Pancreas (tissue), 10 donors: ENCODE results near the gene PAXX. TPM values are rescaled to one million over a fixed set of nuclear protein-coding genes. Genes with fewer than 3 reads are reported as not detected.

Source experiments
- ATAC-seq, 4 donors: fragments of 200-7000 bp; cut with Tn5 transposase; one replicate each; pipeline versions ENCODE4 v1.8.0 to v1.9.1; 2020; ENCODE audit warnings: mild to moderate bottlenecking in 4 of 4, moderate library complexity in 4 of 4
- DNase-seq, 6 donors: peaks; one replicate each; pipeline ENCODE4 v3.0.0-alpha.2; 2020
- FAIRE-seq: peaks from 2 replicates; lab custom pipeline; 2012; peaks lifted over from hg19 to GRCh38; lab: Jason Lieb, UNC
- H3K27ac ChIP-seq, 4 donors: fragments of 200-600 bp; sonication (generic); 1 replicate in 3 of 4; 2 replicates in 1 of 4; pipeline versions ENCODE4 v1.5.0 to v1.8.0; 2020
- H3K27me3 ChIP-seq, 4 donors: fragments of 200-600 bp; one replicate each; pipeline ENCODE4 v1.8.0; 2021
- H3K36me3 ChIP-seq, 3 donors: fragments of 200-600 bp; sonication (generic) in 1 of 3; one replicate each; pipeline versions ENCODE4 v1.5.0 to v1.8.0; 2020 to 2021
- H3K4me1 ChIP-seq, 3 donors: fragments of 200-600 bp; one replicate each; pipeline ENCODE4 v1.8.0; 2021
- H3K4me3 ChIP-seq, 4 donors: fragments of 200-600 bp; sonication (generic) in 2 of 4; one replicate each; pipeline versions ENCODE4 v1.5.0 to v1.8.0; 2020 to 2021
- H3K9me3 ChIP-seq, 4 donors: fragments of 200-600 bp; one replicate each; pipeline ENCODE4 v1.8.0; 2021
- WGBS, 2 donors: extraction: QIAGEN DNeasy Blood & Tissue Kit; methylation state at CpG; one replicate each; pipeline ENCODE4 v1.1.7; 2013; 5-methylcytosine and 5-hydroxymethylcytosine counted together
- intact Hi-C, 3 donors: fragments of 100-400 bp; cut with DNase I; formaldehyde crosslinking; loops; one replicate each; pipeline versions ENCODE4 v1.11.1 to v1.14.2; 2022
- polyA plus RNA-seq, 2 donors: library from polyadenylated mRNA; stranded (reverse); fragments of 200-250 nt; gene quantifications; one replicate each; pipeline ENCODE4 v1.2.3, GENCODE V29; 2013
- total RNA-seq, 6 donors: library from RNA; stranded (reverse); fragmentation: NEBNext Ultra II Directional in 4 of 6; extraction: Animal tissue kit (Norgen Biotek cat#: 25700) in 4 of 6; gene quantifications; one replicate each; pipeline versions ENCODE4 v1.2.1 to v1.2.4, GENCODE V29; 2021 to 2023
- TF ChIP-seq, protein P1 (sequence below), 4 donors: fragments of 200-600 bp; sonication (generic) in 3 of 4; IDR thresholded peaks; one replicate each; pipeline versions ENCODE4 v1.5.0 to v1.8.0; 2021; ENCODE audit warnings: antibody characterized with exemption in 4 of 4
- donor health status: healthy with polysubstance abuse.
- donor health status: DM: no; HTN: no; CAD: no; lungs with moderate emphysema.
- donor health status: DM: no; HTN: no; CAD: no.
- donor health status: control.
- donor health status: control.
- donor health status: Bipolar disorder and iron deficiency.
- donor health status: DM: yes; HTN: yes; CAD: no.
- donor health status: DM: no; HTN: no; CAD: no.
- donor health status: DM: no; HTN: no; CAD: no.
- donor health status: DM: yes; HTN: yes; CAD: no.

The PAXX gene
- total and polyA plus RNA-seq, 8 donors: 16.0 to 222 (median 21.0) TPM

DNA sequence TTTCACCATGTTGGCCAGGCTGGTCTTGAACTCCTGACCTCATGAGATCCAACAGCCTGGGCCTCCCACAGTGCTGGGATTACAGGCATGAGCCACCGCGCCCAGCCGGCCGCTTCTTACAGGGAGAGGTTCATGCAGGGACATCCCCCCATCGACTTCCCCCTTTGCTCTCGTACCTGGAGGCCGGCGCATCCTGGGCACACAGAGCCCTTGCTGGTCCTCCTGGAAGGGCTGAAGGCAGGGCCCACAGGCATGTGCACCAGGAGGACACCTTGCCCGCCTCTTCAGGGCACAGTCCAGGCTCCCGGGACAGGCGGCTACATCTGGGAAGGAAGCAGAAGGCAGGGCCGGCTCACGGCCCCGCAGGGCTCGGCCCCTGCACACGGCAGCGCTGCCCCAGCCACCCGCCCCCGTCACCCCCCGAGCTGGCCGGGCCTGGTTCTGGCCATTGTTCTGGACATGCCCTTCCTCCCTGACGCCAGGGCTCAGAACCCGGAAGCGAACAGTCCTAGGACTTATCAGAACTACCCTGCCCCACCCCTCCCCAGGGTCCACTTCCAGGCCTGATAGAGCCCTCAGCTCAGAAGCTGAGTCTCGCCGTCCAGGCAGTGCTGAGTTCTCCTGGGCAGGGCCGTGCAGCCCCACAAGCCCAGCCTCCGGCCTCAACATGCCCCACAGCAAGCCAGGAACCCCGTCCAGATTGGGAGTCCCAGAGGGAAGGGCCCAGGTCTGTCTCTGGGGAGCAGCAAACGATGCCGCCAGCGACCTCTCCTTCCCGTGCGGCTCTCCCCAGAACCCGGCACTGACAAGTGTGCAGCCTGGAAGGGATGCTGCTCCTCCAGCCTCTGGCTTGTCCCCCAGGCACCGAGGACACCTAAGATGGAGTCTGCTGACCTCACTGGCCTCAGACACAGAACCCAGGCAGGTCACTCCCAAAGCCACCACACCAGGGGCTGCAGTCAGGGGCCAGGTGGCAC, 50.8 kb downstream of the PAXX start:
- intact Hi-C loops: no loop called here
- no peaks in the 10 kb centered on the region for H3K27me3 ChIP-seq
- no peaks in the 10 kb centered on the region for H3K9me3 ChIP-seq
- no peak overlapping the region for H3K4me3 ChIP-seq
- peaks cover 5 to 16% (median 10%) of the 10 kb centered on the region in 3 donors for H3K4me1 ChIP-seq
- ATAC-seq (no peak), FAIRE-seq (no peak), DNase-seq (no peak)
- peak overlapping the region in 2 of 4 donors; percentile 3 to 63 for H3K27ac ChIP-seq
- WGBS, 2 donors: 83 to 86% methylated on average over 36 of the region's 36 CpGs
- TF ChIP-seq, protein P1, sequence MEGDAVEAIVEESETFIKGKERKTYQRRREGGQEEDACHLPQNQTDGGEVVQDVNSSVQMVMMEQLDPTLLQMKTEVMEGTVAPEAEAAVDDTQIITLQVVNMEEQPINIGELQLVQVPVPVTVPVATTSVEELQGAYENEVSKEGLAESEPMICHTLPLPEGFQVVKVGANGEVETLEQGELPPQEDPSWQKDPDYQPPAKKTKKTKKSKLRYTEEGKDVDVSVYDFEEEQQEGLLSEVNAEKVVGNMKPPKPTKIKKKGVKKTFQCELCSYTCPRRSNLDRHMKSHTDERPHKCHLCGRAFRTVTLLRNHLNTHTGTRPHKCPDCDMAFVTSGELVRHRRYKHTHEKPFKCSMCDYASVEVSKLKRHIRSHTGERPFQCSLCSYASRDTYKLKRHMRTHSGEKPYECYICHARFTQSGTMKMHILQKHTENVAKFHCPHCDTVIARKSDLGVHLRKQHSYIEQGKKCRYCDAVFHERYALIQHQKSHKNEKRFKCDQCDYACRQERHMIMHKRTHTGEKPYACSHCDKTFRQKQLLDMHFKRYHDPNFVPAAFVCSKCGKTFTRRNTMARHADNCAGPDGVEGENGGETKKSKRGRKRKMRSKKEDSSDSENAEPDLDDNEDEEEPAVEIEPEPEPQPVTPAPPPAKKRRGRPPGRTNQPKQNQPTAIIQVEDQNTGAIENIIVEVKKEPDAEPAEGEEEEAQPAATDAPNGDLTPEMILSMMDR (IDR thresholded peaks at IDR 0.05): no peak
- peaks cover 0 to 7% (median 0%) of the 10 kb centered on the region in 3 donors for H3K36me3 ChIP-seq

Other genes starting within 250 kb of the PAXX start
Only the 30 nearest of the 39 such genes appear.
- 10 to 100 TPM; 29.2 to 53.1 (median 34.2) TPM for gene TMEM141, start 201.1 kb upstream of the PAXX start, total RNA-seq
- gene TMEM141, start 201.1 kb upstream of the PAXX start, polyA plus RNA-seq: 100 to 1,000 TPM in 1 of 2 donors, 10 to 100 TPM in 1; 84.5 to 104 TPM
- 1 to 10 TPM; 2.4 to 5.5 (median 2.9) TPM for gene CCDC183, start 196.1 kb upstream of the PAXX start, total RNA-seq
- 10 to 100 TPM in 1 of 2 donors, 1 to 10 TPM in 1; 9.2 to 10.7 TPM for gene CCDC183, start 196.1 kb upstream of the PAXX start, polyA plus RNA-seq
- 10 to 100 TPM; 50.7 to 76.5 (median 60.4) TPM for gene RABL6, start 184.5 kb upstream of the PAXX start, total RNA-seq
- gene RABL6, start 184.5 kb upstream of the PAXX start, polyA plus RNA-seq: 100 to 1,000 TPM in 1 of 2 donors, 10 to 100 TPM in 1; 98.0 to 119 TPM
- gene AJM1, start 149.9 kb upstream of the PAXX start, total RNA-seq: 1 to 10 TPM; 2.9 to 5.5 (median 4.2) TPM
- gene AJM1, start 149.9 kb upstream of the PAXX start, polyA plus RNA-seq: 10 to 100 TPM in 1 of 2 donors, 1 to 10 TPM in 1; 9.0 to 11.7 TPM
- gene PHPT1, start 143.0 kb upstream of the PAXX start, total RNA-seq: 10 to 100 TPM; 75.2 to 95.5 (median 79.0) TPM
- 100 to 1,000 TPM; 180 to 189 TPM for gene PHPT1, start 143.0 kb upstream of the PAXX start, polyA plus RNA-seq
- gene MAMDC4, start 140.1 kb upstream of the PAXX start, total RNA-seq: 10 to 100 TPM in 1 of 6 donors, 1 to 10 TPM in 5; 3.0 to 13.3 (median 4.8) TPM
- gene MAMDC4, start 140.1 kb upstream of the PAXX start, polyA plus RNA-seq: 10 to 100 TPM; 28.7 to 38.6 TPM
- gene EDF1, start 126.1 kb upstream of the PAXX start, total RNA-seq: 100 to 1,000 TPM; 230 to 422 (median 268) TPM
- 100 to 1,000 TPM; 443 to 612 TPM for gene EDF1, start 126.1 kb upstream of the PAXX start, polyA plus RNA-seq
- 10 to 100 TPM in 1 of 6 donors, 1 to 10 TPM in 5; 4.8 to 13.4 (median 6.9) TPM for gene TRAF2, start 105.9 kb upstream of the PAXX start, total RNA-seq
- 10 to 100 TPM; 14.4 TPM for gene TRAF2, start 105.9 kb upstream of the PAXX start, polyA plus RNA-seq
- 10 to 100 TPM; 56.2 to 80.2 (median 60.4) TPM for gene FBXW5, start 47.7 kb upstream of the PAXX start, total RNA-seq
- 100 to 1,000 TPM; 112 to 117 TPM for gene FBXW5, start 47.7 kb upstream of the PAXX start, polyA plus RNA-seq
- 1 to 10 TPM in 1 of 6 donors, under 1 TPM in 4, not detected in 1; 0.24 to 1.2 (median 0.43) TPM for gene C8G, start 47.2 kb upstream of the PAXX start, total RNA-seq
- gene C8G, start 47.2 kb upstream of the PAXX start, polyA plus RNA-seq: 1 to 10 TPM in 1 of 2 donors, under 1 TPM in 1; 0.84 to 5.0 TPM
- 1 to 10 TPM in 5 of 6 donors, under 1 TPM in 1; 0.57 to 7.6 (median 3.0) TPM for gene LCN12, start 40.1 kb upstream of the PAXX start, total RNA-seq
- gene LCN12, start 40.1 kb upstream of the PAXX start, polyA plus RNA-seq: 10 to 100 TPM in 1 of 2 donors, 1 to 10 TPM in 1; 9.0 to 16.5 TPM
- gene PTGDS, start 14.9 kb upstream of the PAXX start, total RNA-seq: 10 to 100 TPM in 4 of 6 donors, 1 to 10 TPM in 2; 5.7 to 42.7 (median 25.8) TPM
- gene PTGDS, start 14.9 kb upstream of the PAXX start, polyA plus RNA-seq: 10 to 100 TPM; 35.0 to 49.1 TPM
- under 1 TPM in 3 of 6 donors, not detected in 3; 0.12 to 0.17 (median 0.14) TPM for gene LCNL1, start 9.4 kb upstream of the PAXX start, total RNA-seq
- gene LCNL1, start 9.4 kb upstream of the PAXX start, polyA plus RNA-seq: under 1 TPM; 0.23 to 0.38 TPM
- gene CLIC3, start 4.1 kb downstream of the PAXX start, total RNA-seq: under 1 TPM in 5 of 6 donors, not detected in 1; 0.24 to 0.44 (median 0.38) TPM
- 1 to 10 TPM; 1.1 to 1.3 TPM for gene CLIC3, start 4.1 kb downstream of the PAXX start, polyA plus RNA-seq
- 10 to 100 TPM; 16.2 to 32.6 (median 25.4) TPM for gene ABCA2, start 35.8 kb downstream of the PAXX start, total RNA-seq
- 10 to 100 TPM; 70.4 to 80.0 TPM for gene ABCA2, start 35.8 kb downstream of the PAXX start, polyA plus RNA-seq
- gene FUT7, start 39.7 kb downstream of the PAXX start, total RNA-seq: under 1 TPM in 2 of 6 donors, not detected in 4; 0.18 to 0.19 TPM
- under 1 TPM in 1 of 2 donors, not detected in 1; 0.12 TPM for gene FUT7, start 39.7 kb downstream of the PAXX start, polyA plus RNA-seq
- gene NPDC1, start 53.8 kb downstream of the PAXX start, total RNA-seq: 10 to 100 TPM; 31.5 to 70.9 (median 36.8) TPM
- 100 to 1,000 TPM; 183 to 328 TPM for gene NPDC1, start 53.8 kb downstream of the PAXX start, polyA plus RNA-seq
- gene ENTPD2, start 61.6 kb downstream of the PAXX start, total RNA-seq: 1 to 10 TPM in 5 of 6 donors, under 1 TPM in 1; 0.91 to 4.5 (median 2.0) TPM
- 1 to 10 TPM; 4.5 to 6.5 TPM for gene ENTPD2, start 61.6 kb downstream of the PAXX start, polyA plus RNA-seq
- under 1 TPM; 0.04 to 0.97 (median 0.45) TPM for gene SAPCD2, start 78.1 kb downstream of the PAXX start, total RNA-seq
- under 1 TPM; 0.30 to 0.38 TPM for gene SAPCD2, start 78.1 kb downstream of the PAXX start, polyA plus RNA-seq
- gene UAP1L1, start 85.1 kb downstream of the PAXX start, total RNA-seq: 10 to 100 TPM in 1 of 6 donors, 1 to 10 TPM in 5; 5.2 to 13.6 (median 5.9) TPM
- gene UAP1L1, start 85.1 kb downstream of the PAXX start, polyA plus RNA-seq: 10 to 100 TPM; 10.5 to 14.4 TPM
- gene MAN1B1, start 94.6 kb downstream of the PAXX start, total RNA-seq: 10 to 100 TPM; 22.0 to 33.5 (median 26.0) TPM
- gene MAN1B1, start 94.6 kb downstream of the PAXX start, polyA plus RNA-seq: 10 to 100 TPM; 83.6 to 86.0 TPM
- gene DPP7, start 122.3 kb downstream of the PAXX start, total RNA-seq: 100 to 1,000 TPM in 2 of 6 donors, 10 to 100 TPM in 4; 87.3 to 113 (median 98.8) TPM
- 100 to 1,000 TPM; 497 to 526 TPM for gene DPP7, start 122.3 kb downstream of the PAXX start, polyA plus RNA-seq
- under 1 TPM in 4 of 6 donors, not detected in 2; 0.08 to 0.44 (median 0.22) TPM for gene GRIN1, start 146.7 kb downstream of the PAXX start, total RNA-seq
- under 1 TPM; 0.21 to 0.53 TPM for gene GRIN1, start 146.7 kb downstream of the PAXX start, polyA plus RNA-seq
- gene LRRC26, start 177.6 kb downstream of the PAXX start, total RNA-seq: under 1 TPM; 0.28 to 0.90 (median 0.49) TPM
- gene LRRC26, start 177.6 kb downstream of the PAXX start, polyA plus RNA-seq: not detected
- not detected for gene TMEM210, start 179.6 kb downstream of the PAXX start, total RNA-seq
- not detected for gene TMEM210, start 179.6 kb downstream of the PAXX start, polyA plus RNA-seq
- gene ANAPC2, start 196.1 kb downstream of the PAXX start, total RNA-seq: 10 to 100 TPM; 22.2 to 39.4 (median 31.5) TPM
- 100 to 1,000 TPM in 1 of 2 donors, 10 to 100 TPM in 1; 99.9 to 122 TPM for gene ANAPC2, start 196.1 kb downstream of the PAXX start, polyA plus RNA-seq
- gene SSNA1, start 196.3 kb downstream of the PAXX start, total RNA-seq: 10 to 100 TPM; 30.8 to 45.2 (median 38.3) TPM
- gene SSNA1, start 196.3 kb downstream of the PAXX start, polyA plus RNA-seq: 10 to 100 TPM; 67.4 to 81.0 TPM
- 100 to 1,000 TPM in 1 of 6 donors, 10 to 100 TPM in 5; 50.3 to 110 (median 74.8) TPM for gene TPRN, start 208.3 kb downstream of the PAXX start, total RNA-seq
- 10 to 100 TPM; 48.7 to 66.5 TPM for gene TPRN, start 208.3 kb downstream of the PAXX start, polyA plus RNA-seq
- 10 to 100 TPM in 5 of 6 donors, 1 to 10 TPM in 1; 9.7 to 19.0 (median 13.1) TPM for gene TMEM203, start 213.2 kb downstream of the PAXX start, total RNA-seq
- gene TMEM203, start 213.2 kb downstream of the PAXX start, polyA plus RNA-seq: 10 to 100 TPM; 16.9 to 22.8 TPM
- gene NDOR1, start 213.3 kb downstream of the PAXX start, total RNA-seq: 10 to 100 TPM in 1 of 6 donors, 1 to 10 TPM in 5; 4.6 to 12.9 (median 6.5) TPM
- gene NDOR1, start 213.3 kb downstream of the PAXX start, polyA plus RNA-seq: 10 to 100 TPM in 1 of 2 donors, 1 to 10 TPM in 1; 9.7 to 25.4 TPM